Astrocyte (in vitro differentiated cells and primary cell): Measurements from ENCODE around the gene MEGF6. TPM values are rescaled to one million over a fixed set of nuclear protein-coding genes. Genes with fewer than 3 reads are reported as not detected.

Source experiments
- DNase-seq: peaks from one replicate; pipeline ENCODE4 v3.0.0-alpha.2; 2010; ENCODE audit warnings: low read depth
- FAIRE-seq: peaks from 2 replicates; lab custom pipeline; 2011; peaks lifted over from hg19 to GRCh38; lab: Jason Lieb, UNC
- H2AFZ ChIP-seq: 2 replicates; pipeline ENCODE4 v1.6.0; 2012; ENCODE audit warnings: low read depth, low read length, inconsistent platforms
- H3K27ac ChIP-seq: 2 replicates; pipeline ENCODE4 v1.5.1; 2011; ENCODE audit warnings: low read depth, low read length, inconsistent platforms
- H3K27me3 ChIP-seq: 2 replicates; pipeline ENCODE4 v1.6.0; 2011; ENCODE audit warnings: low read length, inconsistent platforms; ENCODE audit not compliant: insufficient read depth
- H3K36me3 ChIP-seq: 2 replicates; pipeline ENCODE4 v1.5.1; 2011; ENCODE audit warnings: low read length, inconsistent platforms; ENCODE audit not compliant: insufficient read depth
- H3K4me1 ChIP-seq: 2 replicates; pipeline ENCODE4 v1.5.1; 2011; ENCODE audit warnings: low read length, inconsistent platforms; ENCODE audit not compliant: insufficient read depth
- H3K4me2 ChIP-seq: 2 replicates; pipeline ENCODE4 v1.6.0; 2012; ENCODE audit warnings: low read length, inconsistent platforms
- H3K4me3 ChIP-seq: 2 replicates; pipeline ENCODE4 v1.5.1; 2011; ENCODE audit warnings: low read depth, mild to moderate bottlenecking, low read length, inconsistent platforms; ENCODE audit not compliant: insufficient read depth
- H3K79me2 ChIP-seq: 2 replicates; pipeline ENCODE4 v1.6.0; 2012; ENCODE audit warnings: mild to moderate bottlenecking, low read length, inconsistent platforms; ENCODE audit not compliant: insufficient read depth
- H3K9ac ChIP-seq: 2 replicates; pipeline ENCODE4 v1.6.0; 2012; ENCODE audit warnings: mild to moderate bottlenecking, low read length, inconsistent platforms
- H3K9me3 ChIP-seq: 2 replicates; pipeline ENCODE4 v1.5.1; 2012; ENCODE audit warnings: low read depth, mild to moderate bottlenecking, low read length, inconsistent platforms; ENCODE audit not compliant: insufficient read depth
- H4K20me1 ChIP-seq: 2 replicates; pipeline ENCODE4 v1.6.0; 2012; ENCODE audit warnings: low read length, inconsistent platforms; ENCODE audit not compliant: insufficient read depth
- H3K27ac Mint-ChIP-seq: one replicate; pipeline ENCODE4 v1.8.0; 2021; ENCODE audit warnings: mild to moderate bottlenecking, mixed read lengths; ENCODE audit not compliant: unreplicated experiment
- H3K27me3 Mint-ChIP-seq: one replicate; pipeline ENCODE4 v1.8.0; 2021; ENCODE audit warnings: low read depth, mixed read lengths; ENCODE audit not compliant: unreplicated experiment
- H3K36me3 Mint-ChIP-seq: one replicate; pipeline ENCODE4 v1.8.0; 2021; ENCODE audit warnings: low read depth, mixed read lengths; ENCODE audit not compliant: unreplicated experiment
- H3K4me1 Mint-ChIP-seq: one replicate; pipeline ENCODE4 v1.8.0; 2021; ENCODE audit warnings: low read depth, mixed read lengths; ENCODE audit not compliant: unreplicated experiment
- H3K4me3 Mint-ChIP-seq: one replicate; pipeline ENCODE4 v1.8.0; 2021; ENCODE audit warnings: mild to moderate bottlenecking, moderate library complexity, mixed read lengths; ENCODE audit not compliant: unreplicated experiment
- H3K9me3 Mint-ChIP-seq: one replicate; pipeline ENCODE4 v1.8.0; 2021; ENCODE audit warnings: mild to moderate bottlenecking, mixed read lengths; ENCODE audit not compliant: unreplicated experiment
- CTCF ChIP-seq: IDR thresholded peaks from 2 replicates; pipeline ENCODE4 v1.5.1; 2011; ENCODE audit warnings: low read depth, mild to moderate bottlenecking, inconsistent platforms, low read length, moderate library complexity; ENCODE audit not compliant: insufficient read depth
- EZH2 ChIP-seq: IDR thresholded peaks from 2 replicates; pipeline ENCODE4 v1.6.1; 2012; ENCODE audit warnings: mild to moderate bottlenecking, low read length, inconsistent platforms; ENCODE audit not compliant: insufficient read depth
- total RNA-seq: library from RNA; stranded (reverse); gene quantifications from 2 replicates; pipeline ENCODE4 v1.2.1, GENCODE V29; 2021

MEGF6 gene
- total RNA-seq, 1 donor from 2014 or later: 14.8 TPM

GRCh38 chr1:3456449-3456963, 154.8 kb downstream of the MEGF6 start:
- no peak for FAIRE-seq
- Mint-ChIP-seq H3K4me1 (peaks cover 20% of the 10 kb centered on the region), H3K4me3 (no peak overlapping the region), H3K27ac (no peak overlapping the region), H3K9me3 (no peaks in the 10 kb centered on the region), H3K27me3 (peaks cover 4% of the 10 kb centered on the region), H3K36me3 (peaks cover 2% of the 10 kb centered on the region)
- Histone ChIP-seq H3K4me3 (no peak overlapping the region), H3K27me3 (peaks cover 9% of the 10 kb centered on the region), H3K4me1 (peaks cover 11% of the 10 kb centered on the region), H3K9ac (no peak overlapping the region), H3K4me2 (no peak overlapping the region), H3K27ac (no peak overlapping the region), H4K20me1 (no peaks in the 10 kb centered on the region), H3K9me3 (no peaks in the 10 kb centered on the region), H2AFZ (no peak overlapping the region), H3K79me2 (no peaks in the 10 kb centered on the region), H3K36me3 (no peaks in the 10 kb centered on the region)
- DNase-seq: no peak
- TF ChIP-seq CTCF (no peak), EZH2 (no peak)

- Mint-ChIP-seq H3K27ac (peak overlapping the region; percentile 41), H3K9me3 (no peaks in the 10 kb centered on the region), H3K36me3 (peaks cover 2% of the 10 kb centered on the region), H3K4me3 (peak overlapping the region; percentile 50), H3K27me3 (peaks cover 9% of the 10 kb centered on the region), H3K4me1 (peaks cover 18% of the 10 kb centered on the region)
- Histone ChIP-seq H4K20me1 (no peaks in the 10 kb centered on the region), H3K27ac (no peak overlapping the region), H3K9ac (no peak overlapping the region), H3K79me2 (no peaks in the 10 kb centered on the region), H3K9me3 (no peaks in the 10 kb centered on the region), H2AFZ (no peak overlapping the region), H3K4me2 (no peak overlapping the region), H3K27me3 (peaks cover 13% of the 10 kb centered on the region), H3K4me3 (no peak overlapping the region), H3K4me1 (peaks cover 7% of the 10 kb centered on the region), H3K36me3 (no peaks in the 10 kb centered on the region)
- DNase-seq: no peak
- FAIRE-seq: no peak
- TF ChIP-seq CTCF (no peak), EZH2 (no peak)
Measured at GRCh38 chr1:3455670-3456448, 155.4 kb downstream of the MEGF6 start.
